Immature natural killer cell (primary cell): Measurements from ENCODE around the gene ZNF492. TPM values are rescaled to one million over a fixed set of nuclear protein-coding genes. Genes with fewer than 3 reads are reported as not detected.
"Not testable (repeated sequence)": the region's sequence is repeated elsewhere in the genome, so short reads cannot be mapped to it uniquely, and the experiment has no call there.

Experiments
- DNase-seq, 3 donors: peaks; one replicate each; pipeline ENCODE4 v3.0.0; 2022; ENCODE audit warnings: mixed read lengths in 1 of 3
- H3K27ac Mint-ChIP-seq, 6 donors: one replicate each; pipeline ENCODE4 v1.8.0; 2020; ENCODE audit warnings: mixed read lengths in 6 of 6, mild to moderate bottlenecking in 5 of 6, inconsistent platforms in 4 of 6, moderate library complexity in 3 of 6
- H3K27me3 Mint-ChIP-seq, 3 donors: one replicate each; pipeline ENCODE4 v1.8.0; 2020 to 2021; ENCODE audit warnings: low read depth in 3 of 3, mild to moderate bottlenecking in 3 of 3, mixed read lengths in 3 of 3, moderate library complexity in 3 of 3, inconsistent platforms in 1 of 3
- H3K36me3 Mint-ChIP-seq, 3 donors: one replicate each; pipeline ENCODE4 v1.8.0; 2020; ENCODE audit warnings: mixed read lengths in 3 of 3, inconsistent platforms in 2 of 3, mild to moderate bottlenecking in 2 of 3
- H3K4me1 Mint-ChIP-seq, 2 donors: one replicate each; pipeline ENCODE4 v1.8.0; 2020; ENCODE audit warnings: inconsistent platforms in 2 of 2, mild to moderate bottlenecking in 2 of 2, mixed read lengths in 2 of 2, moderate library complexity in 1 of 2
- H3K4me3 Mint-ChIP-seq, 5 donors: one replicate each; pipeline ENCODE4 v1.8.0; 2020; ENCODE audit warnings: mild to moderate bottlenecking in 5 of 5, mixed read lengths in 5 of 5, inconsistent platforms in 3 of 5, moderate library complexity in 3 of 5
- H3K9me3 Mint-ChIP-seq, 6 donors: one replicate each; pipeline ENCODE4 v1.8.0; 2020; ENCODE audit warnings: mild to moderate bottlenecking in 6 of 6, mixed read lengths in 6 of 6, inconsistent platforms in 4 of 6, moderate library complexity in 3 of 6
- polyA plus RNA-seq, 3 donors: library from polyadenylated mRNA; unstranded; fragments of 300-500 nt; fragmentation: Illumina TruSeq; gene quantifications; one replicate each; pipeline ENCODE4 v1.2.3, GENCODE V29; 2021

Gene ZNF492
- under 1 TPM in 2 of 3 donors, not detected in 1; 0.05 to 0.08 TPM for polyA plus RNA-seq

DNA sequence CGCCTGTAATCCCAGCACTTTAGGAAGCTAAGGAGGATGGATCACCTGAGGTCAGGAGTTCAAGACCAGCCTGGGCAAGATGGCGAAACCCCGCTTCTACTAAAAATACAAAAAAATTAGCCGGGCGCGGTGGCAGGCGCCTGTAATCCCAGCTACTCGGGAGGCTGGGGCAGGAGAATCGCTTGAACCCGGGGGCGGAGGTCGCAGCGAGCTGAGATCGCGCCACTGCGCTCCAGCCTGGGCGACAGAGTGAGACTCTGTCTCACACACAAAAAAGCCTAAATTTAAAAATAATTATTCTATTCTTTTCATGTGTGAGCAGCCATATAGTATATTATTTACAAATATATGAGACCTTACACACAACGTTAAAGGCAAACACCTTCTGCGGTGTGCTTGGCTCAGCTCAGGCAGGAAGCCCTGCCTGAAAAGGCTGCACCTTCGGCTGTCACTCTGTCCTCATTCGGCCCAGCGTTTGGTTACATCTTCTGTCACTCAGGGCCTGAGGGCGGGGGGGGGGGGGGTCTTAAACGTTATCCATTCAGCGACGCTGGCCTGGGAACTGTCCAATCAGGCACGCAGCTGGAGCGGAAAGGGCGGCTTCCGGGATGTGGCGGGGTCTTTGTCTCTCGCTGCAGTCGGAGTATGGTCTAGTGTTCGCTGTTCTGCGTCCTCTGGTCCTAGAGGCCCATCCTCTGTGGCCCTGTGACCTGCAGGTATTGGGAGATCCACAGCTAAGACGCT, at the start of gene ZNF492:
TSS of gene ZNF492 (plus strand) at position 619 of the 744 bp plus-strand sequence. CDS start 19,076 bp downstream, outside the sequence.
- peak within 1 kb of the TSS; percentile 91 to 94 (median 93) for H3K4me3 Mint-ChIP-seq
- H3K27me3 Mint-ChIP-seq, H3K9me3 Mint-ChIP-seq, H3K36me3 Mint-ChIP-seq: not testable (repeated sequence)
- H3K27ac Mint-ChIP-seq: peak within 1 kb of the TSS; percentile 64 to 90 (median 82)
- peaks cover 10 to 17% of the 10 kb centered on the region in 2 donors for H3K4me1 Mint-ChIP-seq
- peak; percentile 72 to 83 (median 82) for DNase-seq

DNA sequence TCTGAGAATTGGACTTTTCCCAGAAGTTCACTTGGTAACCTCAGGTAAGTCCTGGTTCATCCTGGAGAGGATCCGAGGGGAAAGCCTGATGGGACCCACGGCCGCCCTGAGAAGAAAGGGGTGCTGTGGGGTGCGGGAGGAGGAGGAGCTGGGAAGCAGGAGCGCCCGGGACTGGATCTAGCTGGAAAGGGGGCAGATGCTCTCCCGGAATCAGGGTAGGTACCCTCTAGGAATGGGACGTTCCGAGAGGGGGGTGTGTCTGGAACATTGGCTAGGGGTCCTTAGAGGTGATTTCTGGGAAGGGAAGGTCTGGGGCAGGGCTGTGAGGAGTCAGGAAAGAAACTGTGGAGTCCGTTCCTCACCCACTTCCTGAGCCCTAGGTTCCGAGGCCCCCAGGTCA, 38.7 kb upstream of the ZNF492 start:
- Mint-ChIP-seq H3K4me1 (no peaks in the 10 kb centered on the region), H3K27ac (no peak overlapping the region), H3K9me3 (peaks cover 15 to 40% (median 25%) of the 10 kb centered on the region in 6 donors), H3K4me3 (no peak overlapping the region), H3K27me3 (peaks cover 2 to 3% (median 3%) of the 10 kb centered on the region in 3 donors), H3K36me3 (peaks cover 0 to 5% (median 2%) of the 10 kb centered on the region in 3 donors)
- DNase-seq: no peak

DNA sequence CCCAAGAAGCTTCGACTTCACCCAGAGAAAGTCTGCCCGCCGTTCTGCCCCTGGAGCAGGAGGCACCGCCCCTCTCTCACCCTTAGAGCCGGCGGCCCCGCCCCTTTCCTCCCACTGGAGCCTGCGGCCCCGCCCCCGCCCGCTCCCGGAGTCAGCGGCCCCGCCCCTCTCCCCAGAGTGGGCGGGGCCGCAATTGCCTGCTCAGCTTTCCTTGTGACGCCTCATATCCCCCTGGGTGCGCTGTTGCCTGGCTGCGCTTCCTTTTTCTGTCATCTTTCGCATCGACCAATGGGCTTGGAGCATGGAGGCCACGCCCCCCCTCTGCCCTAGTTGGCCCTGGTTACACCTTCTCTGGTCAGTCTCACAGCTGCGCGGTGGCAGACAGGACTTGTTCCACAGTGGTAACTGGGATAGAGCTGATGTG, 38.2 kb upstream of the ZNF492 start:
- Mint-ChIP-seq H3K27ac (no peak overlapping the region), H3K4me1 (no peaks in the 10 kb centered on the region), H3K36me3 (peaks cover 0 to 5% (median 2%) of the 10 kb centered on the region in 3 donors), H3K4me3 (peak overlapping the region in 1 of 5 donors; percentile 47), H3K9me3 (peaks cover 15 to 40% (median 25%) of the 10 kb centered on the region in 6 donors), H3K27me3 (peaks cover 2 to 3% (median 3%) of the 10 kb centered on the region in 3 donors)
- no peak for DNase-seq

DNA sequence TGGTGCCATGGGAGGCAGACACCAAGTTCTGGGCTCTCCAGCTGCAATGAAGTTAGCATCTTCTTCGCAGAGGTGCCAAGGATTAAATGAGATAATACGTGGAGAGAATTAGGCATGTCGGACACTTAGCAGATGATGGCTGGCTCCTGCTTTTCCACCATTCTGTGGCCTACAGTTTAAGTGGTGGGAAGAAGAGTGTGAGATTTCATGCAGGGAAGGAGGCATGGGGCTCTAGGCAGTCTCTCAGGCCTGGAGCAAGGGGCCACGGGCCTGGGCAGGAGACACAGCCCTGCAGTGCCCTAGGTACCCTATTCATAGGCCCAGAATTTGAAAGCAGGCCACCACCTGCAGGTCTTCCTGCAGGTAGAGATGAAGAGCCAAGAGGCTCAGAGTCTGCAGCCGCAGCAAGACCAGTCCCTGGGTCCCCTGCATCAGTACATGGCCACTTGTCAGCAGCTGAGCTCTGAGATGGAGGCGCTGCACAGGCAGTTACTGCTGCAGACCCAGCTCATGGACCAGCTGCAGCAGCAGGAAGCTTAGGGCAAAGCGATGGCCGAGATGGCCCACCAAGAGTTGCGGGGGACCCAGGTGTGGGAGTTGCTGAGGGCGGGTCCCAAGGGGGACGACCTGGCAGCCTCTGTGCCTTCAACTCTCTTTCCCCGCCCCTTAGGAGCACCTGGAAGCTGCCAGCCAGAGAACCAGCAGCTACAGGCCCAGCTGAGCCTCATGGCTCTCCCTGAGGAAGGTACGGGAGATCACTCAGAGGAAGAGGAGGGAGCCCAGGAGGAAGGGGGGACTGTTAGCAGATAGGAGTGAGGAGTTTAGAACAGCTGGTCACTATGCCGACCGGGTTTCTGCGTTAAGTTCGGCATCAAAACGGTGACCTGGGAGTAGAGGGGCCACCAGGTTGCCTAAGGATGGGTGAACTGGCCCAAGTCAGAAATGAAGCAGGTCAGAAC, 33.2 kb upstream of the ZNF492 start:
- Mint-ChIP-seq H3K4me3 (no peak overlapping the region), H3K36me3 (peaks cover 0 to 5% (median 2%) of the 10 kb centered on the region in 3 donors), H3K27ac (no peak overlapping the region)

DNA sequence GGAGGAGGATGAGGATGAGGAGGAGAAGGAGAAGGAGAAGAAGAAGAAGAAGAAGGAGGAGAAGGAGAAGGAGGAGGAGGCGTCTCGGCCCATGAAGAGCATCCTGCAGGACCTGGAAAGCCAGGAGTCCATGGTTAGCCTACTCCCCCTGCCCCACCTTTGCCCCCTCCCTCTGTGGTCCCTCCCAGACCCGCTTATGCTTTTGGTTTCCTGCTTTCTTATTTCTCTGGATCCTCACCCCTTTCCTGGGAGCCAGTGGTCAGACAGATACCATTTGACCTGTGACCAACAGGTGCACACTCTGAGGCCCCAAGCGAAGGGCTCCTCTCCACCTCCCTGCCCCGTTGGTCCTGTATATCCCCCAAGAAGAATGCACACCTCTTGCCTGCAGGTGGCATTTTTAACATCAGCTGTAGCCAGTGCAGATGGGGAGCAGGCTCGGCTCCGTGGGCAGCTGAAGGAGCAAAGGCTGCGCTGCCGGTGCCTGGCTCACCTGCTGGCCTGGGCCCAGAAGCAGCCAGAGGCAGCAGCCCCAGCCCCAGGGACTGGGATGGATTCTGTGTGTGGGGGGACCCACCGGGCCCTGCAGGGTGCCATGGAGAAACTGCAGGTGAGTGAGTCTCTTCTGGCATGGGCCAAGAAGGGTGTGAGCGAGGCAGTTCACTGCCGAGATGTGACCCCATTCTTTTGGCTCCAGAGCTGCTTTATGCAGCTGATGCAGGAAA, 32.1 kb upstream of the ZNF492 start:
- Mint-ChIP-seq H3K4me3 (no peak overlapping the region), H3K4me1 (no peaks in the 10 kb centered on the region), H3K27ac (no peak overlapping the region), H3K36me3 (peaks cover 0 to 8% (median 2%) of the 10 kb centered on the region in 3 donors), H3K27me3 (peaks cover 0 to 3% (median 2%) of the 10 kb centered on the region in 3 donors), H3K9me3 (peaks cover 10 to 46% (median 27%) of the 10 kb centered on the region in 6 donors)
- DNase-seq: no peak

More for the DNA sequence above, 33.2 kb upstream of the ZNF492 start:
- no peaks in the 10 kb centered on the region for H3K4me1 Mint-ChIP-seq
- DNase-seq: no peak
- peaks cover 5 to 42% (median 20%) of the 10 kb centered on the region in 6 donors for H3K9me3 Mint-ChIP-seq
- peaks cover 0 to 3% (median 2%) of the 10 kb centered on the region in 3 donors for H3K27me3 Mint-ChIP-seq

DNA sequence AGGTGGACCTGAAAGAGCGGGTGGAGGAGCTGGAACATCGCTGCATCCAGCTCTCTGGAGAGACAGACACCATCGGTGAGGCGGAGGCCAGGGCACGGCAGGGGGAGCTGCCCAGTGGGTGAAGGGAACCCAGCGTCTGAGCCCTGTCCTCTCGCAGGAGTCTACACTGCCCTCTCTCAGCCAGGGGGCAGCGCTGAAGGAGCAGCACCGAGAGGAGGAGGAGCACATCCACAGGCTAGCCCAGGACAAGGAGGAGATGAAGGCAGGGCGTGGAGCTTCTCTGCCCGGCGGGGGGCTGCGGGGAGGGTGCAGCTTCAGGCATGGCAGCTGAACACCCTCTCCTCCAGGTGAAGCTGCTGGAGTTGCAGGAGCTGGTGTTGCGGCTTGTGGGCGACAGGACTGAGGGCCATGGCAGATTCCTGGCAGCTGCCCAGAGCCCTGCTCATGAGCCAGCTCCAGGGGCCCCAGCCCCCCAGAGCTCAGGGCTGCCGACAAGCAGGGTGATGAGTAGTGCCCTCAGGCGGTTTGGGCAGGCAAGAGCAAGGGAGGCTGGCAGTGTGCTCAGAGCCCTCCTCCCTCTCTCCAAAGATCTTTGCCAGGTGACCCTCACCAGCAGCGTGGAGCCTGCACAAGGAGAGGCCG, 31.4 kb upstream of the ZNF492 start:
- peaks cover 0 to 8% (median 2%) of the 10 kb centered on the region in 3 donors for H3K36me3 Mint-ChIP-seq
- H3K4me3 Mint-ChIP-seq: no peak overlapping the region
- peaks cover 10 to 45% (median 27%) of the 10 kb centered on the region in 6 donors for H3K9me3 Mint-ChIP-seq
- no peak for DNase-seq
- H3K4me1 Mint-ChIP-seq: no peaks in the 10 kb centered on the region
- H3K27ac Mint-ChIP-seq: no peak overlapping the region
- H3K27me3 Mint-ChIP-seq: peaks cover 0 to 3% (median 2%) of the 10 kb centered on the region in 3 donors

DNA sequence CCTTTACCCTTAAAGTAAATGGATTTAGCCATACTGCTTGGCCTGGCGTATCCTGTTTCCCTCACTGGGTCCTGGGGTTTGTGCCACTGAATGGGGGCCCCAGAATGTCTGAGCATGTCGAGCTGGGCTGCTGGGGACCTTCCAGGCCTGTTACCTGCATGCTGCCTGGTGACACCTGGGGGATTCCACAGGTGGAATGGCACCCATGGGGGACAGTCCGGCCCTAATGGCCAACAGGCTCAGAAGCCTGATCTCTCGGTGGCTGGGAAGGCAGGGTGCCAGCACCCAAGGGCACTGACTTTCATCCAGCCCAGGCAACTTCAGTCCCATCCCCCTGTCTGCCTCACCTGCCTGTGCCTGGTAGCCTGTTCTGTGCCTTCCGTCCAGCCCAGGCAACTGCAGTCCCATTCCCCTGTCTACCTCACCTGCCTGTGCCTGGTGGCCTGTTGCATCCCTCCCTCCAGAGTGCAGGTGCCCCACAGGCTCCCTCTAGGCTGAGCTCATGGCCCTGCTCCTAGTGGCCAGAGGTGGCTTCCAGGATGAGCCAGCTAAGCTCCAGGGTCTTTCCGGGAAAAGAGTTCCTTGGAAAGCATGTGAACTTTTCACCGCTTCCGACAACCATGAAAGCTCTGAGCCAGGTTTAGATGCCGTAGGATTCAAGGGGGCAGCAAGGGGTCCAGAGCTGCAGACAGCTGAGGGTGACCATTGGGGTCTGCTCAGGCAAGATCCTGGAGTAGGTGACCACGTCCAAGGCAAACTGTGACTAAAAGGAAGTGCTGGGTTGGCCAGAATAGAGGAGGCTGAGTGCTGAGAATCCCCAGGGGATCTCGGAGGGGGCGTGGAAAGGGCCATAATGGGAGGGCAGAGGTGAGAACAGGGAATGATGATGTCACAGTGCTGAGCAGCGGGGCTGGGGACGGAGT, 30.3 kb upstream of the ZNF492 start:
- Mint-ChIP-seq H3K36me3 (peaks cover 0 to 4% (median 2%) of the 10 kb centered on the region in 3 donors), H3K4me1 (no peaks in the 10 kb centered on the region), H3K27ac (no peak overlapping the region), H3K27me3 (peaks cover 0 to 3% (median 2%) of the 10 kb centered on the region in 3 donors), H3K9me3 (peaks cover 7 to 39% (median 22%) of the 10 kb centered on the region in 6 donors), H3K4me3 (no peak overlapping the region)
- no peak for DNase-seq

DNA sequence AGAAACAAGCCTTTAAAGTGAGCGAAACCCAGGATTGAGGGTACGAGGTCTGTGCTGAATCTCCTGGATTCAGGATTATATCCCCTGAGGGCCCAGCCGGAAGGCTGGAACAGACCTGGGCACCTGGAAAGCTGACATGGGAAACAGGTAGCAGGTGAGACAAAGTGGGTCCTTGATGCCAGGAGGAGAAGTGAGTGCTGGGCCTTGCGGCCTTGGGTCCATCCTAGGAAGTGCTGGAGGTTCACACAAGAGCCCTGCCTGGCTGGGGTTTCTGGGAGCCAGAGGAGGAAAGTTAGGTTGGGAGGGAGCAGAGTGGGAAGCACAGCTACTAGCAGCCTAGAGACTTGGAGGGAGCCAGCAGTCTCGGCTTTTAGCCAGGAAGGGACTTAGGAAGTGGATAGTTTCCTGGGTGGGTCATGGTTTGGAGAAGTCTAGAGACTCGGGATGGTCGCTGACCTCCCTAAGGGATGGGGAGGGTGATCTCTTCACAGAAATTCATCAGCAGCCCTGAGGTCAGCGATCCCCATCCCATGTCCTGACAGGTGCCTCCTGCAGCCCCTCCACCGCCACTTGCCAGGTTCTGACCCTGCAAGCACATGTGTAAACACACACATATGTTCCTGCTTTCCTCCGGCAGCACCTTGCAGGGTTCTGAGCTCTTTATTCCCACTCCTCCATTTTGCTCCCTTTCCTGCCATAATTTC, 29.4 kb upstream of the ZNF492 start:
- Mint-ChIP-seq H3K27ac (no peak overlapping the region), H3K4me1 (no peaks in the 10 kb centered on the region), H3K36me3 (peaks cover 0 to 4% (median 0%) of the 10 kb centered on the region in 3 donors), H3K27me3 (peaks cover 0 to 3% (median 2%) of the 10 kb centered on the region in 3 donors), H3K4me3 (no peak overlapping the region), H3K9me3 (peaks cover 1 to 35% (median 19%) of the 10 kb centered on the region in 6 donors)
- DNase-seq: no peak

DNA sequence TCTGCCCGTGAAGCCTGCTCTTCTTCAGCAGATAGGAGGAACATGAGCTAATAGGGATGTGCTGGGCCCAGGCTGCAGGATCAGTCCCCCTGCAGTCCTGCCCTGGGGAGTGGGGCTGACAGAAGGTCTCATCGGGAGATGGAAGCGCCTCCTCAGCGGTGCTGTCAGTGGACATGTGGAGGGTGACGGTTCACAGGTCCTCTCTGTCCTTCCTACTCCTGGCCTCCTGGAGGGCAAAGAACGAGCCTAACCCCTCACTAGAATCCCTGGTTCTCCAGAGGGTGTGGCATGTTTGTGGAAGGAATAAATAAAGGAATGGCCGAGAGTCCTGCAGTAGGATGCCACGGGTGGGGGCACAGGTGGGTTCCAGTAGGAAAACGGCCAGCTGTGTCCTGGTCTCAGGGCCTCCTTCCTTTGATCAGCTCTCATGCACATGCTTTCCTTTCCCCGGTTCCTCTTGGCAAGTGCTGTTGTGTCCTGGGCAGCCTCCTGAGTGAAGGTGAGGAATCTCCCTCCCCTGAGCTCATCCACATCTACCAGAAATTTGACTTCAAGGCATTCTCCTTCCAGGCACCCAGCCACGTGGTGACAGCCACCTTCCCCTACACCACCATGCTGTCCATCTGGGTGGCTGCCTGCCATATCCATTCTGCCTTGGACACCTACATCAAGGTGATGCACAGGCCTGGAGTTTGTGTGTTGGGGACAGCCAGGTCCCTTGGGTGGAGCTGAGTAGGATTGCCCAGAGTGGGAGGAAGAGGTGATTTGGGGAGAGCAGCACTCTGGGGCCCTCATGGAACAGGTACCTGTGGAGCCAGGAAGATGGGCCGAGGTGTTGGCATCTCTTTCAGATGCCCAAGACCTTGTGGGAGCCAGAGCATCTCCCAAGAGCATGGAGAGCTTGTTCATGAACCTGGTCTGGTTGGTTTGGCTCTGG, 28.6 kb upstream of the ZNF492 start:
- Mint-ChIP-seq H3K27ac (no peak overlapping the region), H3K4me1 (no peaks in the 10 kb centered on the region), H3K36me3 (peaks cover 0 to 4% (median 0%) of the 10 kb centered on the region in 3 donors), H3K4me3 (no peak overlapping the region), H3K9me3 (peaks cover 4 to 37% (median 21%) of the 10 kb centered on the region in 6 donors), H3K27me3 (peaks cover 0 to 6% (median 2%) of the 10 kb centered on the region in 3 donors)
- no peak for DNase-seq

DNA sequence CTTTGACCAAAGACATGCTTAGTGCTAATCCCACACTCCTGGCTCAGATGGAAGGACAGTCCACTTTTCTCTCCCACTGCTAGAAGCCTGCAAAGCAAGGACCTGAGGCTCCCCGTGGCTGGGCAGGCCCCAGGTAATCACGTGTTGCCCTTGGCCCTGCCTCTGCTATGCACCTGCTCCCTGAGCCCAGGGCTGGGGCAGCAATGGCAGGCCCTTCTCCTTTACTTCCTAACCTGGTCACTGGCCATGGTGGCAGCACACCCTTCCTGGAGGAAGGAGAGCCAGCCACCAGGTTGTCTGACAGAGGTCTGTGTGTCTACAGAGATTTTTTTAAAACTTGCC, 27.9 kb upstream of the ZNF492 start:
- Mint-ChIP-seq H3K36me3 (peaks cover 0 to 4% (median 0%) of the 10 kb centered on the region in 3 donors), H3K27ac (no peak overlapping the region), H3K9me3 (peaks cover 5 to 35% (median 21%) of the 10 kb centered on the region in 6 donors), H3K4me3 (no peak overlapping the region), H3K27me3 (peaks cover 0 to 6% (median 2%) of the 10 kb centered on the region in 3 donors), H3K4me1 (no peaks in the 10 kb centered on the region)
- DNase-seq: no peak
